Inferior parietal cortex (tissue), 1 donor: Measurements from ENCODE around the gene AATF.

Experiments used
- DNase-seq: peaks from one replicate; pipeline ENCODE4 v3.0.0-alpha.2; 2016; ENCODE audit errors: extremely low spot score

AATF gene

GRCh38 chr17:36948717-36949460 is at the start of gene AATF:
Gene AATF (plus strand): TSS chr17:36948954. CDS start chr17:36949126, 172 bp downstream.
- DNase-seq, result peak; percentile 97

- DNase-seq, result no peak
Observed at GRCh38 chr17:36899250-36900159, 49.2 kb upstream of the AATF start.

- no peak for DNase-seq
Observed at GRCh38 chr17:36900160-36900512, 48.6 kb upstream of the AATF start.

- no peak for DNase-seq
Observed at GRCh38 chr17:36901506-36901905, 47.2 kb upstream of the AATF start.

GRCh38 chr17:36907407-36907806 is 41.3 kb upstream of the AATF start:
- DNase-seq, result no peak

GRCh38 chr17:36910513-36910912 is 38.2 kb upstream of the AATF start:
- DNase-seq, result no peak

GRCh38 chr17:36911001-36911400 is 37.8 kb upstream of the AATF start:
- DNase-seq, result no peak

GRCh38 chr17:36913132-36913531 is 35.6 kb upstream of the AATF start:
- no peak for DNase-seq

- no peak for DNase-seq
Observed at GRCh38 chr17:36918211-36918691, 30.5 kb upstream of the AATF start.

- no peak for DNase-seq
Observed at GRCh38 chr17:36919407-36919968, 29.3 kb upstream of the AATF start.

GRCh38 chr17:36920032-36921005 is 28.4 kb upstream of the AATF start:
- no peak for DNase-seq

GRCh38 chr17:36921095-36921851 is 27.5 kb upstream of the AATF start:
- DNase-seq, result no peak

- no peak for DNase-seq
Observed at GRCh38 chr17:36922175-36922574, 26.6 kb upstream of the AATF start.

- no peak for DNase-seq
Observed at GRCh38 chr17:36923814-36924221, 24.9 kb upstream of the AATF start.

- no peak for DNase-seq
Observed at GRCh38 chr17:36926226-36926625, 22.5 kb upstream of the AATF start.

GRCh38 chr17:36926701-36927100 is 22.1 kb upstream of the AATF start:
- DNase-seq, result no peak

- no peak for DNase-seq
Observed at GRCh38 chr17:36928471-36929345, 20.0 kb upstream of the AATF start.

- no peak for DNase-seq
Observed at GRCh38 chr17:36929851-36930582, 18.7 kb upstream of the AATF start.

- DNase-seq, result no peak
Observed at GRCh38 chr17:36930583-36930900, 18.2 kb upstream of the AATF start.
